Osteoblast (primary cell): ENCODE measurements around the gene ANKRD55. TPM values are rescaled to one million over a fixed set of nuclear protein-coding genes. Genes with fewer than 3 reads are reported as not detected.

Experiments
- DNase-seq: peaks from one replicate; pipeline ENCODE4 v3.0.0; 2011; ENCODE audit warnings: low spot score, mixed read lengths; ENCODE audit not compliant: insufficient read length; ENCODE audit errors: missing footprints
- H2AFZ ChIP-seq: 2 replicates; pipeline ENCODE4 v1.6.0; 2011; ENCODE audit warnings: mild to moderate bottlenecking, low read length
- H3K27ac ChIP-seq: 2 replicates; pipeline ENCODE4 v1.5.1; 2011; ENCODE audit warnings: mild to moderate bottlenecking, low read depth, low read length, moderate library complexity
- H3K27me3 ChIP-seq: 2 replicates; pipeline ENCODE4 v1.6.0; 2012; ENCODE audit warnings: mild to moderate bottlenecking, control low read depth, inconsistent platforms, low read length, moderate library complexity; ENCODE audit not compliant: insufficient read depth
- H3K36me3 ChIP-seq: 2 replicates; pipeline ENCODE4 v1.5.1; 2011; ENCODE audit warnings: mild to moderate bottlenecking, low read length, control low read depth, moderate library complexity; ENCODE audit not compliant: insufficient read depth
- H3K4me1 ChIP-seq: 2 replicates; pipeline ENCODE4 v1.5.1; 2011; ENCODE audit warnings: mild to moderate bottlenecking, low read length, control low read depth, moderate library complexity; ENCODE audit not compliant: insufficient read depth
- H3K4me2 ChIP-seq: 2 replicates; pipeline ENCODE4 v1.6.0; 2011; ENCODE audit warnings: mild to moderate bottlenecking, low read length; ENCODE audit not compliant: insufficient read depth
- H3K4me3 ChIP-seq: fragments of 200-600 bp; sonication (generic); 3 replicates; pipeline ENCODE4 v1.5.1; 2012; ENCODE audit warnings: mild to moderate bottlenecking, low read length, inconsistent platforms; ENCODE audit not compliant: insufficient read depth
- H3K79me2 ChIP-seq: 2 replicates; pipeline ENCODE4 v1.6.0; 2012; ENCODE audit warnings: mild to moderate bottlenecking, low read length, control low read depth, inconsistent platforms; ENCODE audit not compliant: insufficient read depth
- H3K9me3 ChIP-seq: 2 replicates; pipeline ENCODE4 v1.5.1; 2011; ENCODE audit warnings: low read depth, low read length, control low read depth
- H4K20me1 ChIP-seq: 2 replicates; pipeline ENCODE4 v1.6.0; 2012; ENCODE audit warnings: mild to moderate bottlenecking, low read length, control low read depth; ENCODE audit not compliant: insufficient read depth
- CTCF ChIP-seq: IDR thresholded peaks from 2 replicates; pipeline ENCODE4 v1.5.1; 2011; ENCODE audit warnings: mild to moderate bottlenecking, low read depth, low read length, moderate library complexity; ENCODE audit errors: extremely low read depth
- total RNA-seq: library from RNA; depleted of rRNA; stranded (reverse); fragments of >200 nt; gene quantifications from 2 replicates; pipeline ENCODE4 v1.2.3, GENCODE V29; 2012

ANKRD55 gene
- total RNA-seq, 1 donor, result not detected

- TF ChIP-seq CTCF, result no peak
- Histone ChIP-seq H3K4me2 (no peak overlapping the region), H3K4me1 (peaks cover 16% of the 10 kb centered on the region), H3K27ac (no peak overlapping the region), H3K36me3 (no peaks in the 10 kb centered on the region), H2AFZ (no peak overlapping the region), H3K4me3 (no peak overlapping the region), H4K20me1 (no peaks in the 10 kb centered on the region), H3K79me2 (no peaks in the 10 kb centered on the region), H3K9me3 (no peaks in the 10 kb centered on the region), H3K27me3 (no peaks in the 10 kb centered on the region)
- no peak for DNase-seq
Observed at GRCh38 chr5:56094579-56095361, 138.4 kb downstream of the ANKRD55 start.

GRCh38 chr5:56093970-56094369, 139.2 kb downstream of the ANKRD55 start:
- no peaks in the 10 kb centered on the region for H3K27me3 ChIP-seq

DNA sequence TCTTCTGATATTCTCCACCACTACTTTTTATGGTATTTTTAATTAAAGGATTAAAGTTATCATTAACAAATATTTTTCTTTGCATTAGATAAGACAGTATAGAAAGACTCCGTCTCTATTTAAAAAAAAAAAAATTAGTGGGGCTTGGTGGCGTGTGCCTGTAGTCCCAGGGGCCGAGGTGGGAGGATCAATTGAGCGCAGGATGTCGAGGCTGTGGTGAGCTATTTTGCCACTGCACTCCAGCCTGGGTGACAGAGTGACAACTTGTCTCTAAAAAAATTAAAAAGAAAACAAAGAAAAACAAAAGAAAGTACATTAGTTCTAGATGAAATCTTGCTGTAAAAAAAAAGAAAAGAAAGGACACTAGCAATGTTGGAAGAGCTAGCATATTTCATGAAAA, 141.0 kb downstream of the ANKRD55 start:
- no peak for TF ChIP-seq CTCF
- no peak for DNase-seq
- Histone ChIP-seq H3K4me3 (no peak overlapping the region), H3K4me2 (no peak overlapping the region), H3K79me2 (no peaks in the 10 kb centered on the region), H3K36me3 (no peaks in the 10 kb centered on the region), H3K27me3 (no peaks in the 10 kb centered on the region), H4K20me1 (no peaks in the 10 kb centered on the region), H2AFZ (no peak overlapping the region), H3K27ac (no peak overlapping the region), H3K9me3 (no peaks in the 10 kb centered on the region), H3K4me1 (peaks cover 15% of the 10 kb centered on the region)

More at GRCh38 chr5:56093970-56094369, 139.2 kb downstream of the ANKRD55 start:
- Histone ChIP-seq H3K79me2 (no peaks in the 10 kb centered on the region), H3K36me3 (no peaks in the 10 kb centered on the region), H4K20me1 (no peaks in the 10 kb centered on the region), H3K4me1 (peaks cover 16% of the 10 kb centered on the region), H3K4me2 (no peak overlapping the region), H3K4me3 (no peak overlapping the region), H2AFZ (no peak overlapping the region), H3K27ac (no peak overlapping the region), H3K9me3 (no peaks in the 10 kb centered on the region)
- no peak for TF ChIP-seq CTCF
- DNase-seq, result no peak

- no peaks in the 10 kb centered on the region for H3K36me3 ChIP-seq
- no peak for DNase-seq
- no peak overlapping the region for H3K4me2 ChIP-seq
- H3K27me3 ChIP-seq, result no peaks in the 10 kb centered on the region
- no peaks in the 10 kb centered on the region for H3K9me3 ChIP-seq
- TF ChIP-seq CTCF, result no peak
- H3K4me1 ChIP-seq, result peaks cover 13% of the 10 kb centered on the region
- H3K27ac ChIP-seq, result no peak overlapping the region
- no peaks in the 10 kb centered on the region for H3K79me2 ChIP-seq
- H4K20me1 ChIP-seq, result no peaks in the 10 kb centered on the region
- H2AFZ ChIP-seq, result no peak overlapping the region
- H3K4me3 ChIP-seq, result no peak overlapping the region
Observed at GRCh38 chr5:56091664-56092063, 141.5 kb downstream of the ANKRD55 start.
